B cell (primary cell): ENCODE data around the gene BAHCC1. TPM values are rescaled to one million over a fixed set of nuclear protein-coding genes. Genes with fewer than 3 reads are reported as not detected.

Experiments
- ATAC-seq: fragments of 200-7000 bp; cut with Tn5 transposase; one replicate; pipeline ENCODE4 v1.10.0; 2021; ENCODE audit warnings: low read depth, mild to moderate bottlenecking, moderate number of reproducible peaks, moderate library complexity
- CTCF ChIA-PET: fragments of 350-600 bp; sonication (Branson Sonifier 250); formaldehyde crosslinking; loops from one replicate; lab custom pipeline; 2021; ENCODE audit warnings: antibody characterized with exemption, inconsistent platforms; lab: Charles Lee
- POLR2A ChIA-PET: fragments of 350-600 bp; sonication (Branson Sonifier 250); formaldehyde crosslinking; loops from one replicate; lab custom pipeline; 2021; ENCODE audit warnings: antibody characterized with exemption; lab: Charles Lee
- DNase-seq: peaks from one replicate; pipeline ENCODE4 v3.0.0; 2013
- H2AFZ ChIP-seq: 2 replicates; pipeline ENCODE4 v1.6.1; 2012; ENCODE audit warnings: mild to moderate bottlenecking, low read depth, low read length; ENCODE audit not compliant: insufficient read depth, poor library complexity, severe bottlenecking
- H3K27ac ChIP-seq, 2 donors: 1 replicate in 1 of 2; 2 replicates in 1 of 2; pipeline ENCODE4 v1.5.1; 2012 to 2013; ENCODE audit warnings: low read length in 2 of 2, mild to moderate bottlenecking in 2 of 2, moderate library complexity in 1 of 2
- H3K27me3 ChIP-seq, 4 experiments: fragments of 200-600 bp in 1 of 4; sonication (generic) in 1 of 4; replicated peaks in 1 of 4; 1 replicate in 2 of 4; 2 replicates in 2 of 4; pipeline versions ENCODE4 v1.6.1 to v1.7.0; 2013 to 2016; ENCODE audit warnings: low read length in 3 of 4, mild to moderate bottlenecking in 2 of 4, mixed read lengths in 1 of 4, moderate library complexity in 1 of 4; ENCODE audit not compliant: insufficient read depth in 4 of 4, control insufficient read depth in 3 of 4; ENCODE audit errors: control extremely low read depth in 1 of 4
- H3K36me3 ChIP-seq, 2 experiments: replicated peaks in 1 of 2; 1 replicate in 1 of 2; 2 replicates in 1 of 2; pipeline versions ENCODE4 v1.6.1 to v1.7.1; 2013; ENCODE audit warnings: low read length in 1 of 2; ENCODE audit not compliant: insufficient read depth in 2 of 2, control insufficient read depth in 1 of 2; ENCODE audit errors: control extremely low read depth in 1 of 2, extremely low read depth in 1 of 2
- H3K4me1 ChIP-seq, 2 donors: fragments of 200-600 bp in 1 of 2; sonication (generic) in 1 of 2; 1 replicate in 1 of 2; 2 replicates in 1 of 2; pipeline versions ENCODE4 v1.5.1 to v1.6.1; 2013 to 2017; ENCODE audit warnings: low read length in 2 of 2; ENCODE audit not compliant: control insufficient read depth in 2 of 2, insufficient read depth in 2 of 2
- H3K4me2 ChIP-seq: replicated peaks from 2 replicates; pipeline ENCODE3; 2012; ENCODE audit warnings: mild to moderate bottlenecking, low read depth, low read length; ENCODE audit not compliant: poor library complexity, severe bottlenecking
- H3K4me3 ChIP-seq, 5 experiments: fragments of 200-600 bp in 1 of 5; sonication (generic) in 1 of 5; 1 replicate in 3 of 5; 2 replicates in 2 of 5; pipeline versions ENCODE4 v1.5.1 to v1.7.0; 2011 to 2016; ENCODE audit warnings: low read length in 4 of 5, mild to moderate bottlenecking in 4 of 5, low read depth in 2 of 5, control low read depth in 1 of 5, moderate library complexity in 1 of 5; ENCODE audit not compliant: insufficient read depth in 1 of 5; ENCODE audit errors: control extremely low read depth in 1 of 5, extremely low read depth in 1 of 5
- H3K79me2 ChIP-seq: fragments of 200-600 bp; sonication (generic); one replicate; pipeline ENCODE4 v1.6.0; 2016; ENCODE audit warnings: low read length; ENCODE audit not compliant: control insufficient read depth, insufficient read depth
- H3K9ac ChIP-seq: fragments of 200-600 bp; sonication (generic); 2 replicates; pipeline ENCODE4 v1.6.1; 2017; ENCODE audit warnings: mild to moderate bottlenecking, low read length, moderate library complexity
- H3K9me3 ChIP-seq, 3 donors: one replicate each; pipeline versions ENCODE4 v1.6.1 to v1.7.1; 2013; ENCODE audit warnings: low read length in 2 of 3; ENCODE audit not compliant: control insufficient read depth in 2 of 3, insufficient read depth in 1 of 3; ENCODE audit errors: control extremely low read depth in 1 of 3
- H4K20me1 ChIP-seq: 2 replicates; pipeline ENCODE4 v1.6.0; 2012; ENCODE audit warnings: mild to moderate bottlenecking, low read length; ENCODE audit not compliant: insufficient read depth, control insufficient read depth, poor library complexity, severe bottlenecking
- H3K27ac Mint-ChIP-seq: one replicate; pipeline ENCODE4 v1.8.0; 2021; ENCODE audit warnings: mixed read lengths
- H3K27me3 Mint-ChIP-seq: one replicate; pipeline ENCODE4 v1.8.0; 2021; ENCODE audit warnings: mixed read lengths
- H3K4me1 Mint-ChIP-seq: one replicate; pipeline ENCODE4 v1.8.0; 2021; ENCODE audit warnings: mixed read lengths
- H3K4me3 Mint-ChIP-seq: one replicate; pipeline ENCODE4 v1.8.0; 2021; ENCODE audit warnings: mixed read lengths
- H3K9me3 Mint-ChIP-seq: one replicate; pipeline ENCODE4 v1.8.0; 2022; ENCODE audit warnings: mixed read lengths; ENCODE audit not compliant: insufficient read depth
- CTCF ChIP-seq: fragments of 200-600 bp; IDR thresholded peaks from one replicate; pipeline ENCODE4 v1.8.0; 2022; ENCODE audit warnings: antibody characterized with exemption, mild to moderate bottlenecking
- EZH2 ChIP-seq: IDR thresholded peaks from 2 replicates; pipeline ENCODE4 v1.6.1; 2012; ENCODE audit warnings: borderline replicate concordance, low read depth, mild to moderate bottlenecking, moderate library complexity, low read length; ENCODE audit not compliant: insufficient read depth, poor library complexity, severe bottlenecking
- WGBS: methylation state at CpG from one replicate; pipeline ENCODE4 v1.1.5; 2013; ENCODE audit warnings: missing lambda C conversion rate; ENCODE audit not compliant: insufficient coverage; 5-methylcytosine and 5-hydroxymethylcytosine counted together
- intact Hi-C: fragments of 100-400 bp; cut with micrococcal nuclease; formaldehyde crosslinking; loops from one replicate; pipeline ENCODE4 v1.10.0; 2022
- polyA plus RNA-seq: library from polyadenylated mRNA; depleted of rRNA; stranded (reverse); fragments of >200 nt; gene quantifications from 2 replicates; pipeline ENCODE4 v1.2.3, GENCODE V29; 2012
- total RNA-seq, 2 donors: library from RNA; stranded (reverse); fragments of 120-200 nt in 1 of 2; gene quantifications; 1 replicate in 1 of 2; 2 replicates in 1 of 2; pipeline versions ENCODE4 v1.2.3 to v1.2.4, GENCODE V29; 2013 to 2022

Gene BAHCC1
- total and polyA plus RNA-seq, 2 donors (not counting 1 experiment from before 2014, with no cell fraction given) = 0.12 to 0.48 TPM

DNA sequence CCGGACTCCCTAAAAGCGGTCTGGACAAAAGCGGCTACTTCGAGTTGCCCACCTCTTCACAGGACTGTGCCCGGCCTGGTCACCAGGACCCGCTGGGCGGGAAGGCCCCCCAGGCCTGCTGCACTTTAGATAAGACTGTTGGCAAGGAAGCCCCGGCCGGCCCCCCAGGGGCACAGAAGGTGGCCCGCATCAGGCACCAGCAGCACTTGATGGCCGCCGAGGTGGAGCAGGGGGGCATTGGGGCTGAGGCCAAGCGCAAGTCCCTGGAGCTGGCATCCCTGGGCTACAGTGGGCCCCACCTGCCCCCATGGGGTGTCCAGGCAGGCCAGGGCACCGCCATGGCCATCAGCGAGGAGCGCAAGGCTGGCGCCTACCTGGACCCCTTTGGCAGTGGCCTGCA lies 47.5 kb downstream of the BAHCC1 start:
- TF ChIP-seq CTCF (no peak), EZH2 (no peak)
- Histone ChIP-seq H3K4me2 (no peak overlapping the region), H4K20me1 (no peaks in the 10 kb centered on the region), H3K4me3 (no peak overlapping the region), H3K27me3 (peaks cover 0 to 6% (median 0%) of the 10 kb centered on the region in 4 experiments), H3K4me1 (peaks cover 0 to 8% of the 10 kb centered on the region in 2 donors), H3K79me2 (no peaks in the 10 kb centered on the region), H3K36me3 (no peaks in the 10 kb centered on the region), H3K9me3 (no peaks in the 10 kb centered on the region), H3K27ac (no peak overlapping the region), H3K9ac (no peak overlapping the region), H2AFZ (no peak overlapping the region)
- 97% methylated on average over 17 of the region's 17 CpGs for WGBS
- Mint-ChIP-seq H3K9me3 (no peaks in the 10 kb centered on the region), H3K27me3 (peaks cover 3% of the 10 kb centered on the region), H3K4me3 (no peak overlapping the region), H3K4me1 (peaks cover 4% of the 10 kb centered on the region), H3K27ac (no peak overlapping the region)
- POLR2A ChIA-PET = no interaction called here
- no peak for ATAC-seq
- DNase-seq = no peak
- CTCF ChIA-PET = no interaction called here
- intact Hi-C loops = no loop called here

DNA sequence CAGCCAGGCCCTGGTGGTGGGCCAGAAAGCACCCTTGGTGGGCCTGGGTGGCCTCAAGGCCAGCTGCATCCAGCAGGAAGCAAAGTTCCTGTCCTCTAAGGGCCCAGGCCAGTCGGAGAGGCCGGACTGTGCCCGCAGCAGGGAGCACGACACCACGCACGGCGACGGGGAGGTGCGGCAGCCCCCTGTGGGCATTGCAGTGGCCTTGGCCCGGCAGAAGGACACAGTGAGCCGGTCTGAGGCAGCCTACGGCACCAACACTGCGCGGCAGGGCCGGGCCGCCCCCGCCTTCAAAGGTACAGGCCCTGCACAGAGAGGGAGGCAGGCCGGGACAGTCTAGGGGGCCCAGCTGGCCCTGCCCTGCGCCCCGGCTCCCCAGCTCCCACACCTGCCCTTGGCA lies 48.0 kb downstream of the BAHCC1 start:
- Mint-ChIP-seq H3K27ac (no peak overlapping the region), H3K9me3 (no peaks in the 10 kb centered on the region), H3K4me3 (no peak overlapping the region), H3K27me3 (peaks cover 3% of the 10 kb centered on the region), H3K4me1 (peaks cover 4% of the 10 kb centered on the region)
- Histone ChIP-seq H2AFZ (no peak overlapping the region), H3K27ac (no peak overlapping the region), H3K9ac (no peak overlapping the region), H3K79me2 (no peaks in the 10 kb centered on the region), H3K27me3 (peaks cover 0 to 6% (median 0%) of the 10 kb centered on the region in 4 experiments), H3K4me3 (no peak overlapping the region), H3K36me3 (no peaks in the 10 kb centered on the region), H3K4me1 (peaks cover 0 to 8% of the 10 kb centered on the region in 2 donors), H3K9me3 (no peaks in the 10 kb centered on the region), H3K4me2 (no peak overlapping the region), H4K20me1 (no peaks in the 10 kb centered on the region)
- intact Hi-C loops = no loop called here
- 96% methylated on average over 20 of the region's 20 CpGs for WGBS
- POLR2A ChIA-PET = no interaction called here
- CTCF ChIA-PET = no interaction called here
- no peak for ATAC-seq
- TF ChIP-seq EZH2 (no peak), CTCF (no peak)
- no peak for DNase-seq
